ENCODE data around the gene CLEC20A.

Gene CLEC20A

GRCh38 chr1:178484698-178485225 is 12.0 kb downstream of the CLEC20A start:
- peaks cover 12% of the 10 kb centered on the region; the same call in 1 of the 2 replicates for H3K9me3 ChIP-seq
- H3K4me3 ChIP-seq, result peak overlapping the region; percentile 30; the same call in 1 of the 2 replicates
- H3K4me1 ChIP-seq, result peaks cover 72% of the 10 kb centered on the region
- H4K20me1 ChIP-seq, result no peaks in the 10 kb centered on the region
- H3K9ac ChIP-seq, result peak overlapping the region; percentile 62
- no peak for TF ChIP-seq Cebpa-rat (IDR thresholded peaks at IDR 0.05)
- peak overlapping the region; percentile 96 for H3K27ac ChIP-seq
- no peaks in the 10 kb centered on the region for H3K27me3 ChIP-seq
- peak overlapping the region; percentile 83 for H3K4me2 ChIP-seq
- peaks cover 10% of the 10 kb centered on the region; the same call in 1 of the 2 replicates for H3K36me3 ChIP-seq

- no peak overlapping the region for H3K4me3 ChIP-seq
- peak overlapping the region; percentile 96 for H3K27ac ChIP-seq
- H3K27me3 ChIP-seq, result no peaks in the 10 kb centered on the region
- peak overlapping the region; percentile 0; the same call in 1 of the 2 replicates for H3K9ac ChIP-seq
- H3K4me2 ChIP-seq, result peak overlapping the region; percentile 83
- peaks cover 10% of the 10 kb centered on the region; the same call in 1 of the 2 replicates for H3K36me3 ChIP-seq
- H3K9me3 ChIP-seq, result peaks cover 12% of the 10 kb centered on the region; the same call in 1 of the 2 replicates
- TF ChIP-seq Cebpa-rat (IDR thresholded peaks at IDR 0.05), result no peak
- no peaks in the 10 kb centered on the region for H4K20me1 ChIP-seq
- peaks cover 73% of the 10 kb centered on the region for H3K4me1 ChIP-seq
These were observed 13.4 kb downstream of the CLEC20A start for GRCh38 chr1:178483251-178483957.

- Histone ChIP-seq H4K20me1 (no peaks in the 10 kb centered on the region), H3K4me3 (no peak overlapping the region), H3K9ac (no peak overlapping the region), H3K27me3 (no peaks in the 10 kb centered on the region), H3K36me3 (peaks cover 10% of the 10 kb centered on the region; the same call in 1 of the 2 replicates), H3K9me3 (peaks cover 12% of the 10 kb centered on the region; the same call in 1 of the 2 replicates), H3K4me2 (no peak overlapping the region), H3K4me1 (peaks cover 25% of the 10 kb centered on the region), H3K27ac (no peak overlapping the region)
- TF ChIP-seq Cebpa-rat (IDR thresholded peaks at IDR 0.05), result no peak
These were observed 18.9 kb downstream of the CLEC20A start for GRCh38 chr1:178477841-178478240.

DNA sequence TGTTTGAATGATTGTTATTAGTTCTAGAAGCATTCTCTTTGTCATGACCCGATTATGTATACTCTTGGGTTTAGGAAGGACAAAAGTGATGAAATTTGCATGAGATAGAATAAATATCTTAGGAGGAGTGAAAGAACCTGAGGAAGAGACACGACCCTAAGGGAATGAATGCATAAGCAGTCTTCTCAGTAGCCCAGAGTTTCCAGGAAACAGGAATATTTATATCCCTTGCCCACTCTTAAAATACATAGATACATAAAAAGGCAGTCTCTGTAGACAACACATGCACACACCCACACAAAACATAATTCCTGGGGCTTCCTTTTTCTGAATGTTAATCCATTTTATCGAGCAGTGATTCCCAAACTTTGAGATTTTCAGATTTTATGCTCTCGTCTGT is 19.4 kb downstream of the CLEC20A start:
- Histone ChIP-seq H3K4me3 (no peak overlapping the region), H4K20me1 (no peaks in the 10 kb centered on the region), H3K4me2 (no peak overlapping the region), H3K36me3 (peaks cover 7% of the 10 kb centered on the region; the same call in 1 of the 2 replicates), H3K9ac (no peak overlapping the region), H3K4me1 (peaks cover 25% of the 10 kb centered on the region), H3K9me3 (peaks cover 12% of the 10 kb centered on the region; the same call in 1 of the 2 replicates), H3K27me3 (no peaks in the 10 kb centered on the region), H3K27ac (no peak overlapping the region)
- TF ChIP-seq Cebpa-rat (IDR thresholded peaks at IDR 0.05), result no peak

DNA sequence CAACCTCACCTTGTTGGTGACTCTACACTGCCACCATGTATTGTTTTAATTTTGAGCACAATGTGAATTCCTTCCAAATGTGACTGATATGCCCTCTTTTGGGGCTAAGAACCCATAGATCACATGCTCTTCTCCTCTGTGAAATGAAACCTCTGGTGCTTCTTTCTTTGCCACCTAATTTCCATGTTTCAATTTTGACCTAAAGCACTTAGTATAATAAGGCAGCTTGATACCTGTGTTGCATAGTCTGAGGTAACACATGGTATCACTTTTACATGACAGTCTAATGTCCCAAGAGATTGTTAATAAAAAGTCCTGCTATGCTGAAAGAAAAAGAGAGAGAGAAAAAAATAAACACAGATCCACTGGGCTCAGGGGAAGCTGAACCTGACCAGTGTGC is 24.2 kb downstream of the CLEC20A start:
- TF ChIP-seq Cebpa-rat (IDR thresholded peaks at IDR 0.05), result no peak
- Histone ChIP-seq H3K36me3 (no peaks in the 10 kb centered on the region), H3K9me3 (no peaks in the 10 kb centered on the region), H3K4me3 (no peak overlapping the region), H4K20me1 (no peaks in the 10 kb centered on the region), H3K27me3 (no peaks in the 10 kb centered on the region), H3K4me1 (peaks cover 4% of the 10 kb centered on the region), H3K4me2 (no peak overlapping the region), H3K9ac (no peak overlapping the region), H3K27ac (no peak overlapping the region)

GRCh38 chr1:178470411-178470960 is 26.3 kb downstream of the CLEC20A start:
- no peak overlapping the region for H3K9ac ChIP-seq
- peaks cover 13% of the 10 kb centered on the region for H3K4me1 ChIP-seq
- H4K20me1 ChIP-seq, result no peaks in the 10 kb centered on the region
- H3K27me3 ChIP-seq, result no peaks in the 10 kb centered on the region
- no peak overlapping the region for H3K4me2 ChIP-seq
- H3K27ac ChIP-seq, result no peak overlapping the region
- H3K36me3 ChIP-seq, result no peaks in the 10 kb centered on the region
- no peaks in the 10 kb centered on the region for H3K9me3 ChIP-seq
- no peak overlapping the region for H3K4me3 ChIP-seq
- TF ChIP-seq Cebpa-rat (IDR thresholded peaks at IDR 0.05), result no peak

DNA sequence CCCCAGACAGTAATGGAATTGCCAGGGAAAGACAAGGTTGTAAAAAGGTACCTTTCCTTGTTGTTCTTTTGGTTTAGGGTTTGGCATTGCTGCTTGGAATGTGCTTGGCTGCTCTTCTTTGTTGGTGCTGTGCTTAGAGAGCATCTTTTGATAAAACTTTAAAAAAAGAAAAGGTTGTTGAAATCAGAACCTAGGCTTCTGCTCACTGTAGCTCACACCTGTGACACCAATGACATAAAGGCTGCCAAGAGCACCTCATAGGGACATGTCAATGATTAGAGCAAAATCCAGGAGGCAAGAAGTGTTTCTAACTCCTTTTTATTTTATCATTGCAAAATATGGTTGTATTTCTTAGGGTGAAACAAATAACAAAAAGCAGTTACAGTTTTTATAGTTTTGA is 28.9 kb downstream of the CLEC20A start:
- H3K4me2 ChIP-seq, result peak overlapping the region; percentile 26

GRCh38 chr1:178465011-178465410 is 31.8 kb downstream of the CLEC20A start:
- no peak for TF ChIP-seq Cebpa-rat (IDR thresholded peaks at IDR 0.05)
- Histone ChIP-seq H3K27me3 (no peaks in the 10 kb centered on the region), H3K9ac (no peak overlapping the region), H3K9me3 (no peaks in the 10 kb centered on the region), H3K36me3 (no peaks in the 10 kb centered on the region), H3K4me2 (no peak overlapping the region), H3K4me3 (no peak overlapping the region), H3K4me1 (peaks cover 14% of the 10 kb centered on the region), H3K27ac (no peak overlapping the region), H4K20me1 (no peaks in the 10 kb centered on the region)

More for the DNA sequence above, 28.9 kb downstream of the CLEC20A start:
- H3K9me3 ChIP-seq, result no peaks in the 10 kb centered on the region
- H4K20me1 ChIP-seq, result no peaks in the 10 kb centered on the region
- no peaks in the 10 kb centered on the region for H3K36me3 ChIP-seq
- H3K4me1 ChIP-seq, result peaks cover 13% of the 10 kb centered on the region
- H3K27ac ChIP-seq, result no peak overlapping the region
- H3K4me3 ChIP-seq, result no peak overlapping the region
- no peak overlapping the region for H3K9ac ChIP-seq
- TF ChIP-seq Cebpa-rat (IDR thresholded peaks at IDR 0.05), result no peak
- no peaks in the 10 kb centered on the region for H3K27me3 ChIP-seq

DNA sequence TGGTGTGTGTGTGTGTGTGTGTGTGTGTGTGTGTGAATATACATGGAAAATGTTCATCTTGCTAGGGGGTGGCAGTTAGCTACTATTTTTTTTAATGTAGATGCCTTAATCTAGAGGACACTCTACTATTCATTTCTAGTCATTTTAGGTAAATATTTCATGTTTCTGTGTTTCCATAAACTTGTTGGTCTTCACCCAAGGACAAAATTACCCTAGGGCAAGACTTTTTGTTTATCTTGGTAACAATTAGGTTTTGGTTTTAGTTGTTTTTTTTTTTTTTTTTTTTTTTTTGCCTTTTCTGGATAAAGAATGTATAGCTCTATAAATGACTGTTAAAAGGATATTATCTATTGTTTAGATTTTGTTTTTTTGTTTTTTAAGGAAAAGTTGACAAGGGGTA is 32.2 kb downstream of the CLEC20A start:
- no peak overlapping the region for H3K4me3 ChIP-seq
- no peaks in the 10 kb centered on the region for H4K20me1 ChIP-seq
- no peaks in the 10 kb centered on the region for H3K9me3 ChIP-seq
- no peak for TF ChIP-seq Cebpa-rat (IDR thresholded peaks at IDR 0.05)
- H3K36me3 ChIP-seq, result no peaks in the 10 kb centered on the region
- no peaks in the 10 kb centered on the region for H3K27me3 ChIP-seq
- H3K4me1 ChIP-seq, result peaks cover 18% of the 10 kb centered on the region
- H3K9ac ChIP-seq, result no peak overlapping the region
- no peak overlapping the region for H3K27ac ChIP-seq
- H3K4me2 ChIP-seq, result no peak overlapping the region

DNA sequence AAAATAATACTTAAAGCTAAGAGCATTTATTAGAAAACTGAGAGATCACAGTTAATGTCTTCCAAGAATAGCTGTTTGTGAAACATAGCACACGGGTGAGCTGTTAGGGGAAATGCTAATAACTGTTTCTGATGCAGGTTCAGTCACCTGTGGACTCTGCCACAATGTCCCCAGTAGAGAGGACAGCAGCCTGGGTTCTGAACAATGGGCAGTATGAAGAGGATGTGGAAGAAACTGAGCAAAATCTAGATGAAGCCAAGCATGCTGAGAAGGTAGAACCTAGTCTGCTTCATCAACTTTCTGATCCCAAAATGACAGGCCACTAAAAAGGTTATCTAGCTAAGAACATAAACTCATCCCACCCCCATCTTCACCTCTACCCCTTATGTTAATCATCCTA is 32.6 kb downstream of the CLEC20A start:
- no peaks in the 10 kb centered on the region for H3K9me3 ChIP-seq
- H4K20me1 ChIP-seq, result no peaks in the 10 kb centered on the region
- no peaks in the 10 kb centered on the region for H3K27me3 ChIP-seq
- H3K4me2 ChIP-seq, result no peak overlapping the region
- no peak overlapping the region for H3K4me3 ChIP-seq
- no peak overlapping the region for H3K27ac ChIP-seq
- H3K4me1 ChIP-seq, result peaks cover 21% of the 10 kb centered on the region
- H3K36me3 ChIP-seq, result no peaks in the 10 kb centered on the region
- no peak overlapping the region for H3K9ac ChIP-seq
- no peak for TF ChIP-seq Cebpa-rat (IDR thresholded peaks at IDR 0.05)

Measured in BLaER1 (cell line).